Measurements from ENCODE around the gene KDM4C.
"Not testable (repeated sequence)": the region's sequence is repeated elsewhere in the genome, so short reads cannot be mapped to it uniquely, and the experiment has no call there.

Gene KDM4C

DNA sequence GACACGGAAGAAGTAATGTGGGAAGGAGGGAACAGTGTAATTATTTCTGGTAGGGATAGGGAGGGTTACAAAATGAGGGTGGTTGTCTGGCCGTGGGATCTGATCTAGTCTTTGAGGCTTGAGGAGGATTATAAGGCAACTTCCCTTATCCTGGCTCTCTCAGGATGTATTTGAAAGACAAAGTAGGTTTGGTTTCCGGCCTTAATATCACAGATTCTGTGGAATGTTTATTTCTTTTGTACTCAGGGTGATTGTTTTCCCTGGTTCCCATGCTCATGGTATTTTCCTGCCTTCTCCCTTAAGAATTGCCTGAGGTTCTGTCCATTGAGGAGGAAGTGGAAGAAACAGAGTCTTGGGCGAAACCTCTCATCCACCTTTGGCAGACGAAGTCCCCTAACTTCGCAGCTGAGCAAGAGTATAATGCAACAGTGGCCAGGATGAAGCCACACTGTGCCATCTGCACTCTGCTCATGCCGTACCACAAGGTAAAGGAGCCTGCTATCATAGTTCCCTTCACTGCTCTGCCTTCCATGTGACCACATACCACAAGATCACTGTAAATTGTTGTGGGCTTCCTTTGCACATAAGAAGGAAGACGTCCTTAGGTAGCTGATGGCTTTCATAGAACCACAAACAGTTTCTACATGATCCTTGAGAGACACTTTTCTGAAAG, 253.8 kb downstream of the KDM4C start:
- DNase-seq = no peak

- DNase-seq = no peak
These were observed 270.2 kb downstream of the KDM4C start for GRCh38 chr9:7027996-7028395.

DNA sequence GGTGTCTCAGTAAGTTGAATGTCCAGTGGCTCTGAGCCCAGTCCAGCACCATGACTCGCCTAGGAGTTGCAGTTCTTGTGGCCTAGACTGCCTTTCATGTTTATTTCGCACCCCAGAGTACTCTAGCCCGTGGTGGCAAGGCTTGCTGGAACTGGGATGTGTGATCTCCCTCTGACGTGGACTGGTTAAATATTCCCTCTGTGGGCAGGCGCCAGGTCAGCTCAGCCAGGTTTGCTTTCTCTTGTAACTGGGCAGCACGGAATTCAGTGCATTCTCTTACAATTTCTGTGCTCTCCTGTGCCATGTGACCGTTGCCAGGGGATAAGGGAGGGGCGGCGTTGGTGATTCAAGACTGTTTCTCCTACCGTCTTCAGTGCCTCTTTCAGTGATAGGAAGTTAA, 270.8 kb downstream of the KDM4C start:
- no peak for DNase-seq

- DNase-seq = not testable (repeated sequence)
These were observed 273.2 kb downstream of the KDM4C start for GRCh38 chr9:7030943-7031342.

- no peak for DNase-seq
These were observed 275.6 kb downstream of the KDM4C start for GRCh38 chr9:7033076-7034045.

DNA sequence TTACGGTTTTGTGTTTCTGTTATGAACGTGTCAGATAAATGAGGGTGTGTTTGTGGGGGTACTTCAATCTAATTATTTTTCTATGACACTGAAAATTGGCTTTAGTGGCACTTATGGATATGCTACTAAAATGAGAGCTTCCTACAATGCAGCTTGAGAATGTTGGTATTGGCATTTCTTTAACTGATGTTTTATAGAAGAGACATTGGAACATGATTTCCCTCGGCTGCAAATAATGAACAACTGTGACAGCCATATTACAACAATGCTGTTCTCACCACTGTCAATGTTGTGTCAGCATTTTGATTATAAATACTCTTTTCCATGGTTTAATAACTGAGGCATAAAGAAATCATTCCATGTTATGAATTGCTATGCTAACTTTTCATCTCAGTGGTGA, 279.4 kb downstream of the KDM4C start:
- no peak for DNase-seq

GRCh38 chr9:7042124-7042523, 284.4 kb downstream of the KDM4C start:
- no peak for DNase-seq

GRCh38 chr9:7045361-7045760, 287.6 kb downstream of the KDM4C start:
- no peak for DNase-seq

DNA sequence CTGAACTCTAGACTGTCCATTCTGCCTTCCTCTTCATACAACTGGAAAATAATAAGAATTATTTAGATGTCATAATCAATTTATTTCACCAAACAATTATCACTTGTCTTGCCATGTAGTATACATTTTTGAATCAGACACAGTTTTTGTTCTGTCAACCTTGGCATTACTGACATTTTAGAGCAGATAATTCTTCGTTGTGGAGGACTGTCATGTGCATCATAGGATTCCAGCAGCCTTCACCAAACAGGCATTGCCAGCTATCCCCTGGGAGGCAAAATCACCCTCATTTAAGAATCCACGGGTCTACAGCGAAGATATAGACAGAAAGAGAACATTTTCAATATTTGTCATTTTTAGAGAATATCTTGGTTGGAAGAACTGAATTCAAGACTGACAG, 293.9 kb downstream of the KDM4C start:
- DNase-seq = no peak

DNA sequence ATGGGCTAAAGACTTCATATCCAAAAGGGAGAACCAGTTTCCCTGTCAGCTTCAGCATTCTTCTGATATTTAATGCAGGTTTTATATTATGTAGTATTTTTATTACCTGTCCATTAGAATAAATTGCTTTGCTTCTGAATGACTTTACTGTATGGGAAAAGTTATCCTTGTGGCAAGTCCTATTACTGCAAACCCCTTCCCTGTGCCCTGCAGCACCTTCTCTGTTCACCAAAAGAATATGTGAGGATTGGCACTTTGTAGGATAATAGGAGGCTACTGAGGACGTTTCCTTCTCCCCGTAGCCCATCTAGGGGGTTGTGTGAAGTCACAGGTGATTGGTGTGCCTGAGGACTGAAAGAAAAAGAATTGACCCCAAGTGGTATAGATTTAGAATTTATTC, 296.1 kb downstream of the KDM4C start:
- no peak for DNase-seq

DNA sequence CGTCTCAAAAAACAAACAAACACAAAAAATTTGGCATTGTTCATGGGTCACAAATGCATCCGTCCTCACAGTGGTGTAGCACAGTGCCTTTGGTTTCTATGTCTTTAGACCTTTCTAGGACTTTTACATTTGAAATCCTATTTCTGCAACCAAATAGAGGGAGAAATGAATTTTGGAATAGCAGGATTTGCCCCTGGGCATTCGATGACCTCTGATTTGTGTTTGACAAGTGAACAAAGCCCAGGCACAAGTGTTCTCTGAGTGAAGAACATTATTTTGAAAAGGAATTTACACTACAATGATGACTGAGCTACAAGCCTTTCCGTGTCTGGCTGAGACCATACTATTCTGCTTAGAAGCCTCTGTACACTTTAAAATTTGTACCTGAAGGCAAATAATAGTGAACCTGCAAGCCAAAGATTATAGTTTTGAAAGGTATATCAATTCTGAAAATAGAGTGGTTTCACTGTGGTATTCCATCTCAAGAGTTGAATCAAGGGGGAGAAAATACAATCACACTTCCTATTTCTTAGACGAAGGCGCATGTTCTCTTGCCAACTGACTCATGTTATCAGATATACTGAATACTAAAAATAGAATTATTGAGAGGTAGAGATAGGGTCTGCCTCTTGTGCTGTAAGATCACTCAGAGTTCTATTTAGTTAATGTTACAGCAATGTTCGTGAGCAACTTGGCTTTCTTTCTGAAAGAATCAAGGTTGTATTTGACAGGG, 297.6 kb downstream of the KDM4C start:
- DNase-seq = no peak

DNA sequence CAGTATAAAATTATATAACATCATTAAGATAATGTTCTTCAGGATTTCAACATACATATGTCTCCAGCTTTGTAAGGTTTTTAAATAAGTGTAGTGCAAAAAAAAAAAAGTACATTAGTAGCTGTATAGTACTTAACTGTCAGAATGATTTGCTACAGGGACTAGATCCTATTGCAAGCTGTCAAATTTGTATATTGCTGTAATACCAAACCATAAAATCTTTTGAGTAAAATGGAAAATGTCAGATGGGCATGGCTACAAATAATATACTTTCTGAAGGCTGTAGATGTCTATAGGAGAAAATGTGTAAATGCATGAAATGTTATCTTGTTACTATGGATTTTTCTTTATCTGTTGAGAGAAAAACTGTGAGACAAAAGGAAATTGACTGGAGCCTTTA, 298.5 kb downstream of the KDM4C start:
- DNase-seq = no peak

- no peak for DNase-seq
These were observed 300.7 kb downstream of the KDM4C start for GRCh38 chr9:7058473-7058872.

GRCh38 chr9:7067169-7067568, 309.4 kb downstream of the KDM4C start:
- DNase-seq = no peak

DNA sequence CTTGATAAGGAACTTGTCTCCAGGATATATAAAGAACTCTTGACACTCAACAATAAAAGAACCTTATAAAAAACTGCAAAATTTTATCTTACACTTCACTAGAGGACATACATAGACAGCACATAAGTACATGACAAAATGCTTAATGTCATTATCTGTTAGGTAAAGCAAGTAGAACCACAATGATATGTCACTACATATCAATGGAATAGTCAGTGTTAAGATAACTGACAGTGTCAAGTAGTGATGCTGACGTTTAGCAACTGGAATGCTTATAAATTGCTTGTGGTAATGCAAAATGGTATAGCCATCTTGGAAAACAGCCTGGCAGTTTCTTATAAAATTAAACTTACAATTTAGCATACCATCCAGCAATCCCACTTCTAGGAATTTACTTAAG, 314.1 kb downstream of the KDM4C start:
- no peak for DNase-seq

GRCh38 chr9:7073706-7074105, 315.9 kb downstream of the KDM4C start:
- DNase-seq = no peak

DNA sequence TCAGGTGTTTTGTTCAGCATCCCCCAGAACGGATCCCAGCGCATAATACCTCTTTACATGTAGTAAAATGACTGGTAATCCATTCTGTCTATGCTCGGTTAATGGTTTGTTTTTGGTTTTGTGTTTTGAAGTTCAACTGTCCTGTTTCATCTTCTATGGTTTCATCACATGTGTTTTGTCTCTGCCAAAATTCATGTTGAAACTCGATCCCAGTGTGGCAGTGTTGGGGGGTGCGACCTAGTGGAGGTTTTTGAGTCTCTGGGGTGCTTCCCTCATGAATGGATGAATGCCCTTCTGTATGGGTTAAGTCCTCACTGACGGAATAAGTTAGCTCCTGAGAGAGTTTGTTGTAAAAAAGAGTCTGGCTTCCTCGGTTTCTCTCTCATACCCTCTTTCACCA, 317.4 kb downstream of the KDM4C start:
- no peak for DNase-seq

- no peak for DNase-seq
These were observed 321.3 kb downstream of the KDM4C start for GRCh38 chr9:7079051-7079450.

DNA sequence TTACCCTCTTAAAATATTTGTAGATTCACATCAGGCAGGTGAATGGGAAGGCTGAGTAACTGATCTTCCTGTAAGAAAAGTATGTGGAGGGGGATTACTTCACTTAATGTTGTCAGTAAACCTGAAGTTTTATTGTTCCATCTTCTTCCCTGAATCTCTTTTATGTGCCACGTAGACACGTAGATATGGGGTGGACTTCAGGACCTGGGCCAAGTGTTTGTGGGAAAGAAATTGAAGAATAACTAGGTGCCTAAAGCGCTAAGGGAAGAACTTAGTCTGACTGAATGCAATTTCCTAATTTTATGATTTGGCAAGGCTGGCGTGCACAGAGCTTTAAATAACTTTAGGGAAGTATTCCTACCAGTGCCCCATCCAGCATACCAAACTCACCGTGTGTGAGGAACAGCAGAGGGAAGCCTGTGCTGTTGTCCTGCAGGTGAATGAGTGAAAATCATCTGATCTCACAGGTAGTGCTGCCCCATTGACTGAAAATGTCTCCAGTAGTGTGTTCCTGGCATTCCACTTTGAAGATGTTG, 323.4 kb downstream of the KDM4C start:
- DNase-seq = no peak

- DNase-seq = no peak
These were observed 325.4 kb downstream of the KDM4C start for GRCh38 chr9:7083192-7083591.

DNA sequence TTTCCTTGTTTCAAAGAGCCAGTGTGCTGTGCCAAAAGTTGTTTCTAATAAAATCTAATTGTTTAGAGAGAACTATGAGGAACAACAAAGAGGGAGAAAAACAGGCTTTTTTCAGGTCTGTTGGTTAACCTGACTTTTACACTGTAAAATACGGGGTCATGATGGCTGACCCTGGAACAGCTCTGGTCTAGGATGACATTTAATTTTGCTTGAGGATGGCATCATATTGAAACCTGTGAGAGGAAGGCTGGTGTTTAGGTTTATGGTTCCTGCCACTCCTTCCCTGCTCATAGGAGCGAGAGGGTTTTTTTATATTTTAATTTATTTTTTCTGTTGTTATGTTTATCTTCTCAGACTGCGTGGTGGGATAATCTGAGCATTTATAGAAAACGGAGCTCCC, 327.6 kb downstream of the KDM4C start:
- no peak for DNase-seq

GRCh38 chr9:7086389-7086788, 328.6 kb downstream of the KDM4C start:
- DNase-seq = no peak
